GM18507 (cell line): ENCODE results near the gene TUBA4A.
A peak's percentile ranks its signal among the peaks of the same experiment; 100 is the strongest.
"Not testable (repeated sequence)": the region's sequence is repeated elsewhere in the genome, so short reads cannot be mapped to it uniquely, and the experiment has no call there.

Experiments used
- DNase-seq: peaks from one replicate; pipeline ENCODE4 v3.0.0; 2011; ENCODE audit warnings: low read depth; ENCODE audit not compliant: insufficient read length; ENCODE audit errors: extremely low spot score
- FAIRE-seq: peaks from 2 replicates; lab custom pipeline; 2011; peaks lifted over from hg19 to GRCh38; lab: Jason Lieb, UNC

TUBA4A gene

DNA sequence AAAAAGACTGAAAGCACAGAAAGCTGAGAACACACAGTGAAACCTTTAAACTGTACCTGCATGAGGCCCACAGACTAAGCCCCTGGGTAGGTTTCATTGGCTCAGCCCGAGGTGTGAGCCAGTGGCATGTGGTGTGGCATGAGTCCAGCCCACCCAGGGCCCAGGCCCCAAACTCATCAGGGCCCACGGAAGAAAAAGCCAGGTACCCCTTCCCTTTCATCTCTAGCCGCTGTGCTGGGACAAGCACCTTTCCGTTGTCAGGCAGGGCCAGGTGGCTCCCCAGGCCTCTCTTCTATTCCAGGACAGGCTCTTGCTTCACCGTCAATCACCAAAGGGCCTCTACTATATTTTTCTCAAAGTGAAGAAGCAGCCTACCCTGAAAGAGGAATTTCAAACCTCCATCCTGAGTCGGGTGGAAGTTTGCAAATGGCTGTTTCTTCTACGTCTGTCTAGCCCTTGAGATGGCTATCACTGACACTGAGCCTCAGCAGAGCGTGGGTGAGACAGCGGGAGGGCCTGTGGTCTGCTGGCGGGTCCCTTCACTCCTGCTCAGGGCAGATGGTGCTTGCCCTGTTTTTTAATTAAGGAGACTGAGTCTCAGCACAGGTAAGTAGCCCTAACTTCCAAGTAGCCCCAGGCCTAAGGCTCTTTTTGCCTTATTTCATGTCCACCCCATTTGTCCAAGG lies 34.0 kb upstream of the TUBA4A start:
- FAIRE-seq (no peak), DNase-seq (no peak)

DNA sequence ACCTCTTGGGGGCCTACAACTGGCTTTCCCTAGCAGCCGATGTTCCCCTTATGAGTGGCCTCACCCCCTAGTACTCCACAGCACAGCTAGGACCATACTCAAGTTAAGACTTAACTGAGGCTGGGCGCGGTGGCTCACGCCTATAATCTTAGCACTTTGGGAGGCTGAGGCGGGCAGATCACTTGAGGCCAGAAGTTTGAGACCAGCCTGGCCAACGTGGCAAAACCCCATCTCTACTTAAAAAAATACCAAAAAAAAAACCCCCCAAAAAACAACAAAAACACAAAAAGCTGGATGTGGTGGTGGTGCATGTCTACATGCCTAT lies 33.4 kb upstream of the TUBA4A start:
- FAIRE-seq, DNase-seq: not testable (repeated sequence)

DNA sequence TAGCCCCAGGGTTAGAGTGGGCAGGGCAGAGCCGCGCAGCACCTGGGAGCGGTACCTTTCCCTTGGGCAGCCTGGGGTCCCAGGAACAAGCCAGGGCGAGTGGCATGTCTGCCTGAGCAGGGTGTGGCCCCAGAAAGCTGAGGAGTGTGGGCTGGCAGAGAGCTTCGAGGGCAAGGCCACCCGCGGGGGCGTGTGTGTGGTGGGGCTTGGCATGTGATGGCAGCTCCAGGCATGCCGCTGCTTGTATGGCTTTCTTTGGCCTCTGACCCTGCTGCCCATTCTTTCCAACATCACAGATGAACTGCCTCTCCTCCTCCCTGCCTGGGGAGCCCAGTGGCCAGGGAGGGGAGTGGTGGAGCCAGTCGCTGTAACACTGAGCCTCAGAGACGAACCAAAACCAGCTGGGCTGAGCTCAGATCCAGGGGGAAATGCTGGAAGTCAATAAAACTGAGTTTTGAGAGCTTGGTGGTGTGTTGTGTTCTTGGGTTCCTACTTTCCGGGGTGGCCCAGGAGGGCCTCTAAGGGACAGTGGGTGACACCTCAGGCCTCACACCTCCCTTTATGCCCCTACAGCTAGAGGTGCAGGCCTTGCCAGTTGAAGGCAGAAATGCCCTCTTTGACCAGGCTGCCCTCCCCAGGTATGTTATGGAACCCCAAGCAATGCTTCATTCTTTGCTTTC lies 32.9 kb upstream of the TUBA4A start:
- no peak for DNase-seq

DNA sequence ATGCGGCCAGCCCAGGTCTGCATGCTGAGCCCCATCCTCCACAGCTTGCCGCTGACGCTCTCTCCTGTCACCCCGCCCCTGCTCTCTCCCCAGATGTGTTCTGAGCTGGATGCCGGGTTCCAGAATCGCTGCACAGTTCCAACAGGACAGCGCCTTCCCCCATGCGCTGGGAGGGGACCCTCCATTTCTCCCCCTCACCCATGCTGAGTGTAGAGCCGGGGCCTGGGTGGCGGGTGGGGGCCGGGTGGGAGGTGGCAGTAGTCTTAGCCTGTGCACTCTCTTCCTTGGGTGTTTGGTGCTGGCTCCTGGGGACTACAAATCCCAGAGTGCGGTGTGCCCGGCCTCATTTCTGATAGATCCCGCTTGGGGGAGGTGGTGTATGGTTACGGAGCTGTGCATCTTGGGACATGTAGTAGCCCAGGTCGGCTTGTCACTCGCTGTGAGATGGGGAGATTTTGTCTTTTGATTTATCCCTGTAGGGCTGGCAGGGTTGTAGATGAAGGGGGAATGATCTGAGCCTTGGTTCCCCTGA lies 32.2 kb upstream of the TUBA4A start:
- no peak for FAIRE-seq
- DNase-seq, result no peak

More for the DNA sequence above, 32.9 kb upstream of the TUBA4A start:
- no peak for FAIRE-seq

DNA sequence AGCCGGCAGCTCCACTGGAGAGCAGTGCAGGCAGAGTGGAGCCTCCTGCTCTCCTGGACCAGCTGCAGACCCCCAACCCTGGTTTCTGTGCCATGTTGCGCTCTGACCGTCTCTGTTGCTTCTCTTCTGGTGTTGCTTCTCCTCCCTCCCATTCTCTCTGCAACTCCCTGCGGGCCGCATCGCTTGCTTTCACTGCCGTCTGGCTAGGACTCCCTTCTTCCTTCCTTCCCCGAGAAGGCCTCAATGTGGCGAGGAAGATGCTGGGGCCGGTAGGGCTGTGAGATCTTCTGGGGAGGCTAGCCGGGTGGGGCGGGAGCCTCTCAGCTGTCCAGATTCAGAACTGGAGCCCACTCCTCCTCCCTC lies 31.6 kb upstream of the TUBA4A start:
- FAIRE-seq (no peak), DNase-seq (no peak)

DNA sequence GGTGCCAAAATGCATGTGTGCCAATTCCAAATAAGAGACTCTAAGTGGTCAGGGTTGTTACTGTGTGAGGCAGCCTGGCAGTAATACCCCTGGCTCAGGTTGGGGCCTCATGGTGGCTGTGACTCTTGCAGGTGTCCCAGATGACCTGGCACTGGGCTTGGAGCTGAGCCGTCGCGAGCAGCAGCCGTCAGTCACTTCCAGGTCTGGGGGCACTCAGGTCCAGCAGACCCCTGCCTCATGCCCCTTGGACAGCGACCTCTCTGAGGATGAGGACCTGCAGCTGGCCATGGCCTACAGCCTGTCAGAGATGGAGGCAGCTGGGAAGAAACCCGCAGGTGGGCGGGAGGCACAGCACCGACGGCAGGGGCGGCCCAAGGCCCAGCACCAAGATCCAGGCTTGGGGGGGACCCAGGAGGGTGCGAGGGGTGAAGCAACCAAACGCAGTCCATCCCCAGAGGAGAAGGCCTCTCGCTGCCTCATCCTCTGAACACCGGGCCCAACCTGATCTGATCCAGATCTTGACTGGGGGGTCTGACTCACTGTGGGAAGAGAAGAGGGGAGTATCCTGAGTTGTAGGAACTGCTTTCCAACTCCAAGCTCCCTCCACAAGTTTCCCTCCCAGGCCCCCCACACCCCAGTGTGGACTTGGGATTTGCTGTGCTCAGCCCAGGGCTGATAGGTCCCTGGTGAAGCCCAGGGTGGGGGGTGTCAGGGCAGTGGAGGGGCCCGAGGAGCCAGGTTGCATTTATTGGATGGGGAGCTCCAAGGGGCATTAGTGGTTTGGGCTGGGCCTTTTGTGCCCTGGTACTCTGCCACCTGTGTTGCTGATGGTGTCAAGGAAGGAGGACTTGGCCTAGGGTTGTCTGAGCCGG lies 31.0 kb upstream of the TUBA4A start:
- FAIRE-seq, result no peak
- no peak for DNase-seq

DNA sequence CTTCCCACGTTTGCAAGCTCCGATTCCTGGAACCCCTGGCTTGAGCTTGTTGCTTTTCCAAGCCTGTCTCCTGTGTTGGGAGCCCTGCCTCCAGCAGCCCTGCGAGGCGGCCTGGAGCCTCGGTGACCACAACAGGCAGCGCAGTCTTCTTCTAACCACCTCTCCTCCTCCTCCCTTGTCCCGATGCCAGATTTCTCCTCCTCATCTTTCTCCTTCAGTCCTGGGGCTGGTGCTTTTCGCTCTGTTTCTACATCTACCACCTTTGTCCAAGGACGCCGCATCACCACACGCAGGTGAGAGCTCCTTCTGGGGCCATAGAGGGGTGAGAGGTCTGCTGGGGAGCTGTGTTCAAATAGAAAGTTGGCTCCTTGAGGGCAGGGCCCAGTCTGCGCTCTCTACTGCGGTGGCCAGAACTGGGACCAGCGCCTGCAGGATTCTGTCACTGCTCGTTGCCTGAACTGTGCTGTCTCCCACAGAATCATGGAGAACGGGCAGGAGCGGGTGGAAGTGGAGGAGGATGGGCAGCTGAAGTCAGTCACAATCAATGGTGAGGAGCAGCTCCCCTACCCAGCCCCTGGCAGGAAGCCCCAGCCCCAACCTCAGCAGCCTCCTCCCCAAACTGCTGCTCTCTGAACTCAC lies 29.3 kb upstream of the TUBA4A start:
- no peak for FAIRE-seq
- no peak for DNase-seq

DNA sequence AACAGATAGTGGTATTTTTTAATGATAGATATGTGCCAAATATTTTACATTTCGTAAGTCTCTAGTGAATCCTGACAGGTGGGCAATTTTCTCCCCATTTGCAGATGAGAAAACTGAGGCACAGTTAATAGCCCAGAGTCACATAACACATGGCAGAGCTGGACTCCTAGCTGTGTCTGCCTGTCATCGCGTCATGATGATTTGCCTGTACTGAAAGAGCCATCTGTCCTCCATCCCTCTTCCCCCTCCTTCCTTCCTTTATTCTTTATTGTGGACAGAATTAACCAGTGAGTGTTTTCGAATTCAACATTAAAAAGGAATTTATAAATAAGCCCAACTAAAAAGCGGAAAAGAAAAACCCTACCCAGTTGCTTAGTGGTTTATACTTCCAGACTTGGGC lies 28.7 kb upstream of the TUBA4A start:
- DNase-seq (no peak), FAIRE-seq (no peak)

DNA sequence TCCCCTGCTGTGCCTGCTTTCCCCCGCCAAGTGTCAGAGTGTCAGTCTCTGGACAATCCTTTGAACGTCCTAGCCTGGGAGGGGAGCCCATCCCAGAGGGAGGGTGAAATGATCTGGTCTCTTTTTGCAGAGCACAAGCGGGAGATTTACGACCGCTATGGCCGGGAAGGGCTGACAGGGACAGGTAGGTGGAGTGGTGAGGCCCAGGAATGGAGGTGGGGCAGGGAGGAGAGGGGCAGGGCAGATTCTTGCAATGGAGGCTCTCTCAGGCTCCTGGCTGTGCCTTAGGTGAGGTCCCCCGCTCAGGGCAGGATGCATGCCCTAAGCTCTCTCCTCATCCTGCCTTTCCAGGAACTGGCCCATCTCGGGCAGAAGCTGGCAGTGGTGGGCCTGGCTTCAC lies 27.9 kb upstream of the TUBA4A start:
- DNase-seq, result no peak
- no peak for FAIRE-seq

DNA sequence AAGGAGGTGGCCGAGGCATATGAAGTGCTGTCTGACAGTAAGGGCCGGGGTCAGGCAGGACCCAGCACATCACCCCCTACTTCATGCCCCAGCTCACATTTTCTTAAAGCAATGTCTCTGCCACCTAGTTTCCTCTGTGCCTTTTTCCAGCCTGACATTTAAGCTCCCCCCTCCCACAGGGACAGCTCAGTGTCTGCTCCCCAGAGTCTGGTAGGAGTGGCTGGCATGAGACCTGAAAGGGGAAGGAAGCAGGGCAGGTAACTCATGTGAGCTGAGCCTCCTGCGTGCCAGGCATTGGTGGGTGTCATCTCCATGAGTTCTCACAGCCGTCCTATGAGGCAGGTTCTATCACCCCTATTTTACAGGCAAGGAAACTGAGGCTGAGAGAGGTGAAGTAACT lies 26.9 kb upstream of the TUBA4A start:
- DNase-seq (no peak), FAIRE-seq (no peak)

DNA sequence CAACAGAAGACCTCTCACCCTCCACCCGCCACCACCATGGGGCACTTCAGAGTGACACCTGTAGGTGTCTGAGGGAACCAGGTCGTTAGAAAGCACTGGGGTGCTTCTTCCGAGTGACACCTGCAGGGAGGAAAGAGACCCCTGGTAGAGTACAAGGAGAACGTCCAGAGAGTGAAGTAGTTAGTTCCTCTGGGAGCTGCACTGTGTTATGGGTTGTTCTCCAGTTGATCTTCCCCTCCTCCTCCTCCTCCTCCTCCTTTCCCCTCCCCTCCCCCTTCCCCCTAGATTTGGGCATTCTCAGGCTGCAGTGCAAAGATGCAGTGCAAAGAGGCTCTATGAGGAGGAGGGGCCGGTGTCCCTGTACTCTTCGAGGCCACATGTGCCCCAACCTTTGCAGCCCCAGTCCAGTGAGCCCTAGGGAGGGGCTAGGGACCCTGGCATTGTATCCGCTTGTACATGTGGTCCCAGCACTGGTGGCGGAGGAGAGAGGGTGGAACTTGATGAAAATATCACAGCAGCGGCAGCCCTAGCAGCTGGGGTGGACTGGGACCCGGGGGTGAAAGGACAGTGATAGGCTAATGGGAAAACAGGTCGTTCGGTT lies 26.3 kb upstream of the TUBA4A start:
- FAIRE-seq (peak; percentile 77), DNase-seq (no peak)

DNA sequence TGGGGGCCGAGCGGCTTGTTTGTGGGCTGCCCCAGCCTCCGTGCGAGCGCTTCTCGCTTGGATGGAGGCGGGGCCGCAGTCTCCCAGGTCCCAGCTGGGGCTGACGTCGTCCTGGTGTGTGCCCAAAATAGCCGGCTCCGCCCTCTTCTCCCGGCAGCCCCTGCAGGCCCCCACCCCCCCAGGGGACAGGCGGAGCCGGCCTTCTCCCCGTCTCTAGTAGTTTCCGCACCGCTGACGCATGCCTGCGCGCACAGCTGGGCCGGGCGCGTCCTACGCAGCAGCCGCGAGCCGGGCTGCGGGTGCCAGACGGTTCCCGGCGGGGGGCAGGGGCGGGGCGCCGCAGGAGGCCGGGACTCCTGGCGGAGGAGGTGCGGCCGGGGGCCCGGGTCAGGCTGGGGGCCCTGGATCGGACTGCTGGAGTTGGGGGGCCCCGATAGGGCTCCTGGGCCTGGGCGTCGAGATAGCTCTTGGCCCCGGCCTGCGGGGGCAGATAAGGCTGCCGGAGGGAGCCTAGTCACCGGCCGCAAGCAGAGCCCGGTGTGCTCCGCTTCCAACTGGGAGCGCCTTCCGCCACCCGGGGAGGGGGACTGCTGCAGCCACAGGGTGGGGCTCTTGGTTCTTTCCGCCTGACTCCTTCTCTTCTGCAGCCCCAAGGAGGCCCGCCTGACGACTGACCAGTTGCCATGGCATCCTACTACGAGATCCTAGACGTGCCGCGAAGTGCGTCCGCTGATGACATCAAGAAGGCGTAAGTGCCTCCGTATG lies 25.6 kb upstream of the TUBA4A start, which contains the start of gene DNAJB2:
DNAJB2 (plus strand) TSS at position 216 of the 765 bp plus-strand sequence; CDS start at position 684, 468 bp downstream.
- DNase-seq (peak; percentile 100), FAIRE-seq (peak; percentile 97)

DNA sequence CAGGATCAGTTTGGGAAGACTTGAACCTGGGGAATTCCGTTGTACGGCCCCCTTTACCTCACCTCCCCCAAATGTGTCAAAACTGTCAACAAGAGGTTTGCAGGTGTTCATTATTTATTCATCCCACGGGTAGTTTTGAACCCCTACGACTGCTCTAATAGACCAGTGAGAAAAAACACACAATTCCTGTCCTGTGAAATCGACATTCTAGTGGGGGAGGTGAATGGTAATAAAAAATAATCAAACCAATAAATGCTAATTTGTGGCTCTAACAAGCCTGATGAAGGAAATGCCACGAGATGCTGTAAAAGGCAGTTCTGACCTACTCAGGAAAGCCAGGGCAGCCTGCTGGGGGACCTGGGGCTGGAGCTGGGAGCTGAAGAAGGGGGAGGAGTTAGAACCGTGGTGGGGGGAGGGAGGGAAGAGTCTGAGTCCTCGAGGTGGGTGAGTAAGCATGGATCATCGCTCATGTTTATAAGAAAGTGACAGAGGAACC lies 25.0 kb upstream of the TUBA4A start:
- FAIRE-seq (no peak), DNase-seq (no peak)

DNA sequence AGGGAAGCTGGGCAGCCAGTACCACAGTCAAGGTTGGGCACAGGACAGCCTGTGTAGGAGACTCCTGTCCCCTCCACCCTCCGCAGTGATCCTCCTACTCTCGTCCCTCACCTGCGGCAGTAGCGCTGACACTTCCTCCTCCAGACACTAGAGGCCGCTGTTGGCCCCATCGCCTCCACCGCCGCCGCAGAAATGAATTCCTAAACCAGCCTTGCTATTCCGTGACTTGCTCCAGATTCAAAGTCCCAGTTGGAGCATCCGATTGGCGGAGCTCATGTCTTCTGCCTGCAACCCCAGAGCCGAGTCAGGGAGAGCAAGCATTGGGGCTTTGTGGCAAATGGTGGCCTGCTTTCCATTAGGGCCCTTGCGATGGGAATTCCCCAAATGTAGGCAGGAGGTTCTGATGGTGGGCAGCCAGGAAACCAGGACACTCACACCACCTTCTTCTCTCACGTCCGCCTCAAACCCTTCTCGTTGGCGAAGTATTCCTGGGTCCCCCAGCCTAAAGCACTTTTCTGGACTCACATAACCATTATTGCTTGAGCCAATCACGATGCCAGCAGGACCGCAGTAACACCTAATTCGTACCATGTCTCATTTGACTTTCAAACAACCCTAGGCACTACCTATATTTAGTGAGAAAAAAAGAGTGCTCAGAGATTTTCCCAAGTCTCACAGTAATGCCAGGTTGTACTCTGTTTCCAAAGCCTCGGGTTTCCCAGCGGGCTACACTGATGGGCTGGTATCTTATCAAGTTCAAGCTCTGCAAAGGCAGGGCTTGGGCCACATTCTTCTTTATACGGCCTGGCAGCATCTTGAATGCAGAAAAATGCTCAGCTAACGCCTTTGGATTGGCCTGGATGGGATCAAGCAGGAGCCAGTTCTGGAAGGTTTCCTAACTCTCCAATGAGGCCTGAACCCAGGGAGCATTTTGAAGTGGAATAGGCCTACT lies 24.3 kb upstream of the TUBA4A start:
- peak; percentile 62 for DNase-seq
- no peak for FAIRE-seq

DNA sequence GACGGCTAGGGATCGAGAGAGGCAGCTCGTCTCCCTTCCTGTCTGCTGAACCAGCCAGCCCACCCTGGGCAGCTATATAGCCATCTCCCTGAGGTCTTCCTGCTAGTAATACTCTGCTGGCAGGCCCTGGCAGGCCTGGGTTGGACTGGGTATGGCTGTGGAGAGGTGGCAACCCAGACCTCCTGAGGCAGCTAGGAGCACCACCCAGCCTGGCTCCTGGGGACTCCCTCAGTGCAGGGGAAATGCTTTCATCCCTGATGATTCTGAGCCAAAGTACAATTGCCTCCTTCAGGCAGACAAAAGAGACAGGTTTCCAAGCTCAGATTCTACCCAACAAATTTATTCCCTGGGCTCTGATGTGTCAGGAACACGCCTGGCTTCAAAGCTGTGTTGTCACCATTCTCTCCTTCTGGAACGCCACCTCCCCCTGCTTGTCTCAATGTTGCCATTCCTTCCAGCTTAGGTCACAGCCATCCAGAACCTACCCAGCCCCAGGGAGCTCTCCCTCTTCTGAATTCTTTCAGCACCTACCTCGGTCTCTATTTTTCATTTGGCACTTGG lies 20.7 kb upstream of the TUBA4A start:
- FAIRE-seq (no peak), DNase-seq (no peak)

DNA sequence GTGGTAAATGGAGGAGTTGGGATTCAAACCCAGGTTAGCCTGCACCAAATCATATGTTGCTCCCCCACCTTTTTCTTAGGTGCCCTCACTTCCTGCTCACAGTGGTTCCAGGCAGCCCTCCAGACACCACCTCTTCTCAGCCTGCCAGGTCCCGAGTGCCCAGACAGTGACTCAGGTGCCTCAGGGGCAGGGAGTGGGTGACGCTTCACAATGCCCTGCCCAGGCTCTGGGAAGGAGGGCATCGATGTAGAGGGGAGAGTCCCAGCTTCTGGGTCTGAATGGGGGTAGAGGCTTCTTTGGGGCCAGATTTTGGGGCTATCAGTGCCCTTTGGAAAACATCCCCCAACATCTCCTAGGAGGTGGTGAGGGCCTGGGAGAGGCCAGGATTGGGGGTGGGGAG lies 20.2 kb upstream of the TUBA4A start:
- DNase-seq, result no peak
- FAIRE-seq, result no peak

DNA sequence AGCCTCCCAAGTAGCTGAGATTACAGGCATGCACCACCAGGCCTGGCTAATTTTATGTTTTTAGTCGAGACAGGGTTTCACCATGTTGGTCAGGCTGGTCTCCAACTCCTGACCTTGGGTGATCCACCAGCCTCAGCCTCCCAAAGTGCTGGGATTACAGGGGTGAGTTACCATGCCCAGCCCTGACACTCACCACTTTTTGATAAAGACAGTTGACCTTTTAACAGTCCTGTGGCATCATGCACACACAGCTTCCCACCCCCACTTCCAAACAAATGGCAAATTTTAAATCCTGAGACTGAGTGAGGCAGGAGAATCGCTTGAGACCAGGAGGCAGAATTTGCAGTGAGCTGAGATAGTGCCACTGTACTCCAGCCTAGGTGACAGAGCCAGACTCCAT lies 19.3 kb upstream of the TUBA4A start:
- FAIRE-seq (no peak), DNase-seq (no peak)
